K562 (cell line): ENCODE measurements around the gene RNF217. TPM values are rescaled to one million over a fixed set of nuclear protein-coding genes. Genes with fewer than 3 reads are reported as not detected.

Experiments used
- BHLHE40 ChIP-seq: IDR thresholded peaks from 2 replicates; pipeline ENCODE4 v1.6.1; 2011; ENCODE audit warnings: low read length, improper control_type of control experiment
- CBX8 ChIP-seq: fragments of 200-600 bp; sonication (generic); IDR thresholded peaks from 2 replicates; pipeline ENCODE4 v1.6.1; 2012; ENCODE audit warnings: borderline replicate concordance, mixed run types, low read depth, mild to moderate bottlenecking, moderate library complexity, mixed read lengths, low read length, control low read depth, inconsistent platforms; ENCODE audit not compliant: poor library complexity, severe bottlenecking; ENCODE audit errors: extremely low read depth
- CREB1 ChIP-seq, 2 experiments: sonication (generic) in 1 of 2; formaldehyde crosslinking in 1 of 2; IDR thresholded peaks; 2 replicates each; pipeline versions ENCODE4 v1.6.1 to v1.8.0; 2012 to 2022; ENCODE audit warnings: inconsistent platforms in 1 of 2, mild to moderate bottlenecking in 1 of 2, missing genetic modification reagents in 1 of 2, moderate library complexity in 1 of 2
- MCM2 ChIP-seq: fragments of 450-650 bp; IDR thresholded peaks from 2 replicates; pipeline ENCODE4 v1.6.1; 2017; ENCODE audit warnings: low read depth, mild to moderate bottlenecking
- MIER1 ChIP-seq: fragments of 450-650 bp; IDR thresholded peaks from 2 replicates; pipeline ENCODE4 v1.6.1; 2016; ENCODE audit warnings: antibody characterized with exemption, mild to moderate bottlenecking, low read depth
- NFATC3 ChIP-seq: fragments of 450-650 bp; IDR thresholded peaks from 2 replicates; pipeline ENCODE4 v1.6.1; 2017; ENCODE audit warnings: mild to moderate bottlenecking
- PCBP1 ChIP-seq: fragments of 200-400 bp; formaldehyde crosslinking; IDR thresholded peaks from 2 replicates; pipeline ENCODE4 v1.6.1; 2018; ENCODE audit warnings: mild to moderate bottlenecking, low read depth, low read length; ENCODE audit not compliant: poor library complexity, severe bottlenecking
- SMAD3 ChIP-seq: fragments of 450-650 bp; formaldehyde crosslinking; conservative IDR thresholded peaks from 2 replicates; pipeline ENCODE4 v1.4.0; 2020; ENCODE audit warnings: mild to moderate bottlenecking
- SMARCA5 ChIP-seq: fragments of 450-650 bp; IDR thresholded peaks from 2 replicates; pipeline ENCODE4 v1.6.1; 2016
- SPI1 ChIP-seq: IDR thresholded peaks from 2 replicates; pipeline ENCODE4 v1.6.1; 2011; ENCODE audit warnings: low read depth, low read length, control low read depth, borderline replicate concordance
- SRSF7 ChIP-seq: fragments of 200-400 bp; formaldehyde crosslinking; optimal IDR thresholded peaks from 2 replicates; pipeline ENCODE3; 2017; ENCODE audit warnings: mild to moderate bottlenecking, low read depth, low read length
- TEAD4 ChIP-seq, 2 experiments: sonication (generic) in 1 of 2; formaldehyde crosslinking in 1 of 2; IDR thresholded peaks; 2 replicates each; pipeline versions ENCODE4 v1.6.1 to v1.8.0; 2012 to 2022; ENCODE audit warnings: borderline replicate concordance in 1 of 2, inconsistent platforms in 1 of 2, low read length in 1 of 2, mild to moderate bottlenecking in 1 of 2, missing genetic modification reagents in 1 of 2
- THRAP3 ChIP-seq: fragments of 450-650 bp; IDR thresholded peaks from 2 replicates; pipeline ENCODE4 v1.6.1; 2016; ENCODE audit warnings: mild to moderate bottlenecking, inconsistent platforms, borderline replicate concordance
- ZNF197 ChIP-seq: fragments of 200-800 bp; sonication (Bioruptor generic); IDR thresholded peaks from 2 replicates; pipeline ENCODE4 v1.6.1; 2016; ENCODE audit warnings: low read depth, missing genetic modification characterization, missing compliant biosample characterization
- ZNF274 ChIP-seq: IDR thresholded peaks from 2 replicates; pipeline ENCODE4 v1.6.1; 2011; ENCODE audit warnings: low read depth, mild to moderate bottlenecking, low read length, moderate library complexity, borderline replicate concordance
- ZNF431 ChIP-seq: sonication (generic); formaldehyde crosslinking; IDR thresholded peaks from 2 replicates; pipeline ENCODE4 v1.8.0; 2022; ENCODE audit warnings: mild to moderate bottlenecking, missing genetic modification reagents
- ZNF830 ChIP-seq: fragments of 250-450 bp; sonication (Bioruptor Pico); IDR thresholded peaks from 2 replicates; pipeline ENCODE4 v1.5.0; 2021; ENCODE audit warnings: mild to moderate bottlenecking
- polyA plus RNA-seq, 8 experiments: library from polyadenylated mRNA; depleted of rRNA in 4 of 8; stranded (reverse) in 5 of 8; unstranded in 3 of 8; fragments of >200 nt; fragmentation: Nextera tagmentation in 2 of 8; fragmentation: Illumina TruSeq in 1 of 8; extraction: Ambion mirVana in 2 of 8; extraction: Trizol in 1 of 8; gene quantifications; 2 replicates each; pipeline versions ENCODE4 v1.2.1 to v1.2.3, GENCODE V29; 2011 to 2014; ENCODE audit warnings: inconsistent platforms in 1 of 8, missing spikeins in 1 of 8
- total RNA-seq, 7 experiments: library from RNA; depleted of rRNA in 6 of 7; stranded (reverse); fragments of >200 nt in 6 of 7; fragmentation: Illumina TruSeq in 2 of 7; extraction: Trizol in 2 of 7; gene quantifications; 2 replicates each; pipeline versions ENCODE4 v1.2.1 to v1.2.3, GENCODE V29; 2011 to 2021; ENCODE audit warnings: low replicate concordance in 1 of 7
- TF ChIP-seq, protein P1 (sequence below), 2 experiments: fragments of 450-650 bp; IDR thresholded peaks; 2 replicates each; pipeline ENCODE4 v1.6.1; 2018; ENCODE audit warnings: mild to moderate bottlenecking in 2 of 2, low read depth in 1 of 2; ENCODE audit not compliant: partially characterized antibody in 2 of 2
- TF ChIP-seq, protein P2 (sequence below): fragments of 450-650 bp; IDR thresholded peaks from 2 replicates; pipeline ENCODE4 v1.6.1; 2017; ENCODE audit warnings: antibody characterized with exemption, mild to moderate bottlenecking

RNF217 gene
- total and polyA plus RNA-seq, 9 of the 15 experiments (the other 6 are each of a cell fraction or from before 2014, with no cell fraction given), result 2.9 to 25.6 (median 12.0) TPM

DNA sequence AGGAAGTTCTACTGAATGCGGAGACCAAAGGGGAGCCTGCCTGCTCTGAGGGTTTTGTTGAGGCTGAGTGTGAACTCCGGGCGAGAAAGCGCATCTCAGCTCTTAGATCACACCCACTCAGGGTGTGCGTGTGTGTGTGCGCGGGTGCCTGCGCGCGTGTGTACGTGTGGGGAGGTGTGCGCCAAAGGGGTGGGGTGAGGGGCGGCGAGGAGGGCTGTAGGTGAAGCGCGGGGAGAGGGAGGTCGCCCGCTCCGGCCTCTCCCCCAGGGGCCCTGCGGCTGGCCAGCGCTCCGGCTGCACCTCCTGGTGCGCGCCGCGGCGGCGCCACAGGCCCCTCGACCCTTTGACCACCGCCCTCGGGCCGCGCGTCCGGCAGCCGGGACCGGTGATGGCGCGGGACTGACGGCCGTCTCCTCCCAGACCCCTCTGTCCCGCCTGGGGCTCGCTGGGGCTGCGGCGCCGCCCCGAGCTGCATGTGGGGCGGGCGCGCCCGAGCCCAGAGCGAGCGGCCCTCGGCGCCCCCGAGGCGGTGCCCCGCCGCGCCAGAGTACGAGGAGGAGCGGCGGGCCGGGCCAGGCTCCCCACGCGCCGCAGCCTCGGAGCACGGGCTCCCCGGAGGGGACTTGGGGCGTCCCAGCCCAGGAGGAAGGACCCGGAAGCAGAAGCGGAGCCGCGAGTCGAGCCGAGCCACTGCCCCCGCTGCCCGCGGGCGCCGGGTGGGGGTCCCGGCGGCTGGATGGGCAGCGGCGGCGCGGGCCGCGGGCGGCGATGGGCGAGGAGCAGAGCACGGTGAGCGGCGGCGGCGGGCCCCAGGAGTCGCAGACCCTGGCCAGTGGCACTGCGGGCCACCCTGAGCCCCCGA lies at the start of gene RNF217 (continued):
- TF ChIP-seq, protein P1, sequence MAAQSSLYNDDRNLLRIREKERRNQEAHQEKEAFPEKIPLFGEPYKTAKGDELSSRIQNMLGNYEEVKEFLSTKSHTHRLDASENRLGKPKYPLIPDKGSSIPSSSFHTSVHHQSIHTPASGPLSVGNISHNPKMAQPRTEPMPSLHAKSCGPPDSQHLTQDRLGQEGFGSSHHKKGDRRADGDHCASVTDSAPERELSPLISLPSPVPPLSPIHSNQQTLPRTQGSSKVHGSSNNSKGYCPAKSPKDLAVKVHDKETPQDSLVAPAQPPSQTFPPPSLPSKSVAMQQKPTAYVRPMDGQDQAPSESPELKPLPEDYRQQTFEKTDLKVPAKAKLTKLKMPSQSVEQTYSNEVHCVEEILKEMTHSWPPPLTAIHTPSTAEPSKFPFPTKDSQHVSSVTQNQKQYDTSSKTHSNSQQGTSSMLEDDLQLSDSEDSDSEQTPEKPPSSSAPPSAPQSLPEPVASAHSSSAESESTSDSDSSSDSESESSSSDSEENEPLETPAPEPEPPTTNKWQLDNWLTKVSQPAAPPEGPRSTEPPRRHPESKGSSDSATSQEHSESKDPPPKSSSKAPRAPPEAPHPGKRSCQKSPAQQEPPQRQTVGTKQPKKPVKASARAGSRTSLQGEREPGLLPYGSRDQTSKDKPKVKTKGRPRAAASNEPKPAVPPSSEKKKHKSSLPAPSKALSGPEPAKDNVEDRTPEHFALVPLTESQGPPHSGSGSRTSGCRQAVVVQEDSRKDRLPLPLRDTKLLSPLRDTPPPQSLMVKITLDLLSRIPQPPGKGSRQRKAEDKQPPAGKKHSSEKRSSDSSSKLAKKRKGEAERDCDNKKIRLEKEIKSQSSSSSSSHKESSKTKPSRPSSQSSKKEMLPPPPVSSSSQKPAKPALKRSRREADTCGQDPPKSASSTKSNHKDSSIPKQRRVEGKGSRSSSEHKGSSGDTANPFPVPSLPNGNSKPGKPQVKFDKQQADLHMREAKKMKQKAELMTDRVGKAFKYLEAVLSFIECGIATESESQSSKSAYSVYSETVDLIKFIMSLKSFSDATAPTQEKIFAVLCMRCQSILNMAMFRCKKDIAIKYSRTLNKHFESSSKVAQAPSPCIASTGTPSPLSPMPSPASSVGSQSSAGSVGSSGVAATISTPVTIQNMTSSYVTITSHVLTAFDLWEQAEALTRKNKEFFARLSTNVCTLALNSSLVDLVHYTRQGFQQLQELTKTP (IDR thresholded peaks at IDR 0.05; ENCODE audit: low read depth in 1 of 2, partially characterized antibody in 2 of 2), result peak; percentile 48 to 52
- TF ChIP-seq ZNF197 (CRISPR knock-in tag) (no peak), MIER1 (no peak), SMARCA5 (0 out of 2 replicates have a peak, but pooled peaks have one; percentile 20), BHLHE40 (peak; percentile 50; the same call in 1 of the 2 replicates), ZNF830 (0 out of 2 replicates have a peak, but pooled peaks have one; percentile 64), SRSF7 (no peak), NFATC3 (no peak), CREB1 (IDR thresholded peaks at IDR 0.05) (peak; percentile 48), CREB1 (CRISPR knock-in tag; IDR thresholded peaks at IDR 0.05) (no peak), TEAD4 (IDR thresholded peaks at IDR 0.05; ENCODE audit: low read length) (no peak; the same call in 1 of the 2 replicates), TEAD4 (CRISPR knock-in tag; IDR thresholded peaks at IDR 0.05; ENCODE audit: borderline replicate concordance) (no peak), ZNF431 (CRISPR knock-in tag) (no peak), SPI1 (no peak), SMAD3 (no peak), MCM2 (no peak), ZNF274 (no peak), THRAP3 (no peak), PCBP1 (no peak), CBX8 (no peak)
- TF ChIP-seq, protein P2, sequence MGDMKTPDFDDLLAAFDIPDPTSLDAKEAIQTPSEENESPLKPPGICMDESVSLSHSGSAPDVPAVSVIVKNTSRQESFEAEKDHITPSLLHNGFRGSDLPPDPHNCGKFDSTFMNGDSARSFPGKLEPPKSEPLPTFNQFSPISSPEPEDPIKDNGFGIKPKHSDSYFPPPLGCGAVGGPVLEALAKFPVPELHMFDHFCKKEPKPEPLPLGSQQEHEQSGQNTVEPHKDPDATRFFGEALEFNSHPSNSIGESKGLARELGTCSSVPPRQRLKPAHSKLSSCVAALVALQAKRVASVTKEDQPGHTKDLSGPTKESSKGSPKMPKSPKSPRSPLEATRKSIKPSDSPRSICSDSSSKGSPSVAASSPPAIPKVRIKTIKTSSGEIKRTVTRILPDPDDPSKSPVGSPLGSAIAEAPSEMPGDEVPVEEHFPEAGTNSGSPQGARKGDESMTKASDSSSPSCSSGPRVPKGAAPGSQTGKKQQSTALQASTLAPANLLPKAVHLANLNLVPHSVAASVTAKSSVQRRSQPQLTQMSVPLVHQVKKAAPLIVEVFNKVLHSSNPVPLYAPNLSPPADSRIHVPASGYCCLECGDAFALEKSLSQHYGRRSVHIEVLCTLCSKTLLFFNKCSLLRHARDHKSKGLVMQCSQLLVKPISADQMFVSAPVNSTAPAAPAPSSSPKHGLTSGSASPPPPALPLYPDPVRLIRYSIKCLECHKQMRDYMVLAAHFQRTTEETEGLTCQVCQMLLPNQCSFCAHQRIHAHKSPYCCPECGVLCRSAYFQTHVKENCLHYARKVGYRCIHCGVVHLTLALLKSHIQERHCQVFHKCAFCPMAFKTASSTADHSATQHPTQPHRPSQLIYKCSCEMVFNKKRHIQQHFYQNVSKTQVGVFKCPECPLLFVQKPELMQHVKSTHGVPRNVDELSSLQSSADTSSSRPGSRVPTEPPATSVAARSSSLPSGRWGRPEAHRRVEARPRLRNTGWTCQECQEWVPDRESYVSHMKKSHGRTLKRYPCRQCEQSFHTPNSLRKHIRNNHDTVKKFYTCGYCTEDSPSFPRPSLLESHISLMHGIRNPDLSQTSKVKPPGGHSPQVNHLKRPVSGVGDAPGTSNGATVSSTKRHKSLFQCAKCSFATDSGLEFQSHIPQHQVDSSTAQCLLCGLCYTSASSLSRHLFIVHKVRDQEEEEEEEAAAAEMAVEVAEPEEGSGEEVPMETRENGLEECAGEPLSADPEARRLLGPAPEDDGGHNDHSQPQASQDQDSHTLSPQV, result 0 out of 2 replicates have a peak, but pooled peaks have one; percentile 35
